HG02642 (cell line): ENCODE results near the gene CCND1.
"Not testable (repeated sequence)": the region's sequence is repeated elsewhere in the genome, so short reads cannot be mapped to it uniquely, and the experiment has no call there.

Source experiments
- ATAC-seq: cut with Tn5 transposase; IDR thresholded peaks from one replicate; pipeline ENCODE4 v1.9.1; 2021; ENCODE audit warnings: mild to moderate bottlenecking; ENCODE audit not compliant: unreplicated experiment, poor library complexity

Gene CCND1

DNA sequence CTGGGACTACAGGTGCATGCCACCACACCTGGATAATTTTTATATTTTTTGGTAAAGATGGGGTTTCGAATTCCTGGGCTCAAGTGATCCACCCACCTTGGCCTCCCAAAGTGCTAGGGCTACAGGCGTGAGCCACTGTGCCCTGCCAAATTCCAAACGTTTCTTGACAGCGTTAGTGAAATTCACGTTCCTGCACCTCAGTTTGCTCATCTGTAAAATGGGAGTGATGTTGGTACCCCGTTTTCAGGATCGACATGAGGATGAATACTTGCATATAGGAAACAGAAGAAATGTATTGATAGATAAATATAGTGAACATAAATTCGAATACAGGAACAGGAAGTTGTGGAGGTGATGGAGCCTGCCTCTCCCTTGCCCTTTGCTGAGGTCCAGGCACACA is 44.4 kb downstream of the CCND1 start:
- ATAC-seq, result no peak

DNA sequence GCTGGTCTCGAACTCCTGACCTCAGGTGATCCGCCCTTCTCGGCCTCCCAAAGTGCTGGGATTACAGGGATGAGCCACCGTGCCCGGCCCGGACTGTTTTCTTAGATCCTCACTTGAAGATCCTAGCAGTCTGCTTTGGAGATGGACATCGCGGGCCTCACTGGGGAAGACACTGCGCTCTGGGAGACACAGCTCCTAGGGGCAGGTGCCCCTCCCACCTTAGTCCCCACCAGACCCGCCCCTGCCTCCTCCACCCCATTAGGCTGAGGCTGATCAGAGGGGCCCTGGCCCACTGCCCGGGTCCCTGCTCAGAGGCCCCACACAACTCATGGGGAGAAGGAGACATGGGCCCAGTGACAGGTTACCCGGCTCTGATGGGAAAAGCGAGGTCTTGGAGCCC is 45.5 kb downstream of the CCND1 start:
- ATAC-seq, result no peak

DNA sequence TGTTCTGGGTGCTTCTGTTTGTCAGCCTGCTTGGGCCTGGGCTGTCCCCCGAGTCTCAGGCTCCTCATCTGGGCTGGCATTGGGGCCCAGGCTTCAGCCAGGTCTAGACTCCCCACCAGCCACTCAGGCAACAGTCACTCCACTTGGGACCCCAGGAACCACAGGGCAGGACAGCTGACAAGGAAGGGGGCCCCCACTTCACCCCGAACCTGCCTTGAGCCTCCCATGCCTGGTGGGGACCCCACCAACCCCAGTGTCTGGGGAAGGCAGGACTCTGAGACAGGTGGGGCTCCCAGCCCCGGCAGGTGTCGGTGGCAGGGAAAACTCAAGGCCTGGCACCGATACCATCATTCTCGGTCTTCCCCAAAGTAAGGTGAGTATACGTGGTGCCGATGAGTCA is 45.9 kb downstream of the CCND1 start:
- no peak for ATAC-seq

DNA sequence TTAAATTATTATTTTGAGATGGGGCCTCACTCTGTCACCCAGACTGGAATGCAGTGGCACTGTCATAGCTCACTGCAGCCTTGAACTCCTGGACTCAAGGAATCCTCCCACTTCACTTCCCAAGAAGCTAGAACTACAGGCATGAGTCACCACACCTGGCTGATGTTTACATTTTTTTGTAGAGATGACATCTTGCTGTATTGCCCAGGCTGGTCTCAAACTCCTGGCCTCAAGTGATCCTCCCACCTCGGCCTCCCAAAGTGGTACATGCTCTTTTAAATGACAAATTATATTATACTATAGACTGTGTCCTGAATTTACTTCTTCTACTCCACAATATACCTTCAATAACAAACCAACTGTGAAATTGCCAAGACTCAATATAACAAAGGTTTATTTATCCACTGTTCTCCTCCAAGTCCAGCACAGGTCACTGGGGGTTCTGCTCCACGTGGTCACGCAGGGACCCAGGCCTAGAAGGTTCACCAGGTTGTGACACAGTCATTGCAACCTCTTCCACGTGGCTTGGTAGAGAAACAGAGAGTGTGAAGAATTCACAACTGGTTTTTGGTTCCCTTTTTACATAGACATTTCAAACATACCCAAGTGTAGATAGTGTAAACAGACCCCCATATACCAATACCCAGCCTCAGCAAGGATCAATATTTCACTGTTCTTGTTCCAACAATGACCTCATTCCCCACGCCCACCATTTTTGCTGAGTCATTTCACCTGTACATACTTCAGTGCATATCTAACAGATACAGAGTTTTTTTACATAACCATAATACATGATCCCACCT is 47.2 kb downstream of the CCND1 start:
- not testable (repeated sequence) for ATAC-seq

DNA sequence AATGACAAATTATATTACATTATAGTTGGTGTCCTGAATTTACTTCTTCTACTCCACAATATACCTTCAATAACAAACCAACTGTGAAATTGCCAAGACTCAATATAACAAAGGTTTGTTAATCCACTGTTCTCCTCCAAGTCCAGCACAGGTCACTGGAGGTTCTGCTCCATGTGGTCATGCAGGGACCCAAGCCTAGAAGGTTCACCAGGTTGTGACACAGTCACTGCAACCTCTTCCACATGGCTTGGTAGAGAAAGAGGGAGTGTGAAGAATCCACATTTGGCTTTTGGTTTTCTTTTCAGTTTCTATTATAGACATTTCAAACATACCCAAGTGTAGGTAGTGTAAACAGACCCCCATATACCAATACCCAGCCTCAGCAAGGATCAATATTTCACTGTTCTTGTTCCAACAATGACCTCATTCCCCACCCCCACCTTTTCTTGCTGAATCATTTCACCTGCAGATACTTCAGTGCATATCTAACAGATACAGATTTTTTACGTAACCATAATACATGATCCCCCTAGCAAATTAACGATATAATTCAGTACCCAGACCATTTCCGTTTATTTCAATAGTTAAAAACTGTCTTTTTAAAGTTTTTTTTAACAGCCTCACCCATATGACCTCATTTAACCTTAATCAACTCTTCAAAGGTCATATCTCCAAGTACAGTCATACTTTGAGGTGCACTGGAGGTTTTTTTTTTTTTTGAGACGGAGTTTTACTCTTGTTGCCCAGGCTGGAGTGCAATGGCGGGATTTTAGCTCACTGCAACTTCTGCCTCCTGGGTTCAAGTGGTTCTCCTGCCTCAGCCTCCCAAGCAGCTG is 48.7 kb downstream of the CCND1 start:
- ATAC-seq, result no peak

DNA sequence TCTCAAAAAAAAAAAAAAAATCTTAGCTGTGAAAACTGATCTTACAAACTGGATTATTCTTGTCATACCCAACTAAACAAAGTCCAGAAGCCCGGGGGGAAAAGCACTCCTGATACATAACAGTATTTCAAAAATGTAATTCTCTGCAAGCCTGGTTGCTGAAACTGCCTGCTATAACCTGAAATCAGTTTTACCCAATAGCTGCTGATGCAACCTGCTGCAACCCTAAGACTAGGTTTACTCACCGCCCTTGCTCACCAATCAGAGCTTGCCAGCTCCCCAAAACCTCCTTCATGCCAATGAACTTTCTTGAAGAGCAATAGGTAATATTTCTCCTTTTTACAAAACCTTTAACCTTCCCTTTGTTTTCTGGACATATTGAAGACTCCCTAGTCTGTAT is 50.5 kb downstream of the CCND1 start:
- no peak for ATAC-seq

DNA sequence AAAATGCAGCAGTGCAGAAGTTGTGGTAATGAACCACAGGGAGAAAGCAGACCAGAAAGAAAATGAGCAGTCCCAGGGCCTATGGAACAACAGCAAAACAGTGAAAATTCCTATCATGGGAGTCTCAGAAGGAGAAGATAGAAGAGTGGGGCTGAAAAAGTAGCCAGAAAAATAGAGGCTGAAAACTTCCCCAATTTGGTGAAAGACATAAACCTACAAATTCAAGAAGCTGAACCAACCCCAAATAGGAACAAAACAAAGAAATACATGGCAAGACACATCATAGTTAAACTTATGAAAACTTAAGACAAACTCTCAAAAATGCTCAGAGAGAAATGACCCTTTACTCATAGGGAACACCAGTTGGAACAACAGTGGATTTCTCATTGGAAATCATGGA is 51.5 kb downstream of the CCND1 start:
- no peak for ATAC-seq

DNA sequence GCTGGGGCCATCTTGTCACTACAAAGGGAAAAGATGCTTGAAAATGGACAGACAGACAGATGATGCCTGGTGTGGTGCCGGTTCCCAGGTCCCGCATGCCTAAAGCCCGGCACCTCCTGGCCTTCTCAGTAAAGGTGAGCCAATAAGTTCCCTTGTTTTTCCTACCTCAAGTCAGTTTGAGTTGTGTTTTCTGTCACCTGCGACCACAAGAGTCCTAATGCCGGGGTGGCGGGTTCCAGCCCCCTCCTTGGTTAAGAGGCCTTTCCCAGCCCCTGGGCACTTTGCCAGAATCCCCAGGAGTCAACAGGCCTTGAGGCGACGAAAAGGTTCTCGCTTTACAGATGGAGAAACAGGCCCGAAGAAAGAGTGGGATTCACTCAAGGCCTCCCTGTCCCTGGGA is 53.8 kb downstream of the CCND1 start:
- ATAC-seq, result no peak

DNA sequence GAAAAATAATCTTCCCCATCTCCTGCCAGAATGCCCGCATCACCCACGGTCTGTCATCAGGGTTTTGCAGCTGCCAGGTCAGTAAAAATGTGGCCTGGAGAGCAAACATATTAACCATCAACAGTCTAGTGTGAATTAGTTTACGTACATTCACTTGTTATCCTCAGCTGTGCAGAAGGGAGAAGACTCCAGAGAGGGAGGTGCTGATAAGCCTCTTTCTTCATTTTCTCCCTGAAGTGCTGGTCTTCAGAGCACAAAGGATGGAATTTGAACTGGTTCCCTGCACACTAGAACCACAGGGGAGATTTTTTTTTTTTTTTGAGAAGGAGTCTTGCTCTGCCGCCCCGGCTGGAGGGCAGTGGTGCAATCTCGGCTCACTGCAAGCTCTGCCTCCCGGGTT is 54.6 kb downstream of the CCND1 start:
- ATAC-seq, result no peak

DNA sequence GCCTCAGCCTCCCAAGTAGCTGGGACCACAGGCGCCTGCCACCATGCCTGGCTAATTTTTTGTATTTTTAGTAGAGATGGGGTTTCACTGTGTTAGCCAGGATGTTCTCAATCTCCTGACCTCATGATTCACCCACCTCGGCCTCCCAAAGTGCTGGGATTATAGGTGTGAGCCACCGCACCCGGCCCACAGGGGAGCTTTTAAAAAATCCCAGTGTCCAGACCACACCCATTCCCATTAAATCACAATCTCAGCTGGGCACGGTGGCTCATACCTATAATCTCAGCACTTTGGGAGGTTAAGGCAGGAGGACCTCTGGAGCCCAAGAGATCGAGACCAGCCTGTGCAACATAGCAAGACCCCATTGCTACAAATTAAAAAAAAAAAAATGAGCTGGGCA is 55.0 kb downstream of the CCND1 start:
- ATAC-seq, result not testable (repeated sequence)

DNA sequence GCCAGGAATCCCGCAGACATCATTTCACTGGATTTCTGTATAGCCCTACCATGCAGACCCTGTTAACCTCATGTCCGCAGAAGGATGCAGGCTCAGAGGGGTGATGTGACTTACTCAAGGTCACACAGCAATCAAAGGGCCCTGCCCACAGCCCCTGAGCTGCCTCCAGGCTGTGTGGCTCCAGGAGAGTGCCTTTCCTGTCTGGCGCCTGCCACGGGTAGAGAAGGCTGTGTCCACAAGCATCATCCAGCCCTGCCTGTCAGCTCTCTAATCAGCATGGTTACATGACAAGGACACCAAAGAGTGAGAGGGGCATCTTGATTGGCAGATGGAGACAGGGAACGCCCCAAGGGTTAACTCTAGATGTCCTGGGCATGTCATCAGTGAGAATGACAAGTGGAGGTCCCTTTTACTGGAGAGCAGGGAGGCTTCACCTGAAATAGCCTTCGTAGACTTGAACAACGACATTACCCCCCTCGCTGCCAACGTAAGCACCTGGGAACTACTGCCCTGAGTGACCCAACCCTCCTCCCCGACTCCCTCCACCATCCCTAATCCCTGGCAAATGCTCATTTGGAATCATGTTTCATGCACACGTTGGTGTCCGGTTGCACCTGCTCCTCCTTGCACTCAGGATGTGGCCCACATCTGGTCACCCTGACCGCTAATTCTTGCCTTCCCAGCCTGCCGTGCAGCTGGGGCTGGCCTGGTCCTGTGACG is 56.0 kb downstream of the CCND1 start:
- no peak for ATAC-seq

DNA sequence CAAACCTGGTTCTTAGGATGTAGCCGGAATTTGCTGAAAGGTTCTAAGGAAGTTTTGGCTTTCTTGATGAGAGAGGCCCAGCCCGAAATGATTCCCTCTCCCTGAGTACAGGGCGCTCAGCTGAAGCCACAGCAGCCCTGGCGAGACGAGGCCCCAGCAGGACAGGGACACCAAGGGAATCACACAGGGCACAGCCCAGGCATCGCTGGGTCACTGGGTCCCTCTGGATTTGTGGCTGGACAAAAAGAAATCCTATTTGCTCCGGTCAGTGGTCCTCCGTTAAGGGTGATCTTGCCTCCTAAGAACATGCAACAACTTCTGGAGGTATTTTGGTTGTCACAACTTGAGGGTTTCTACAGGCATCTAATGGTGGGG is 56.5 kb downstream of the CCND1 start:
- no peak for ATAC-seq

DNA sequence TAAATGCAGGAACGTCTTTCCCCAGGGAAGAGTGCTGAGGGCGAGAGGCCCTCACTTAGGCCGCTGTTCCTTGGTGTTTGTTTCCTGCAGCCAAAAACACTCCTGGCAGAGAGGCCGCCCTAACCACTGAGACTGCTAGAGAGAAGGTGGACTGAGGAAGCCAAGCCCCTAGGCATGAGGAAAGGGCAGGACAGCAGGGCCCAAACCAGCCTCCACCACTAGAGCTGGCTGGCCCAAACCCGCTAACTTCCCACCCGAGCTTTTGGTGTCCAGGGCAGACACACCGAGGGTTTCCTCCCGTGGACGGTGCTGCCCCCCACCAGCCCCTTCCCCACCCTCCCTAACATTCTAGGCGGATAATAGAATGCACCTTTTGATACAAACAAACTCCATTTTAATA is 56.9 kb downstream of the CCND1 start:
- no peak for ATAC-seq

DNA sequence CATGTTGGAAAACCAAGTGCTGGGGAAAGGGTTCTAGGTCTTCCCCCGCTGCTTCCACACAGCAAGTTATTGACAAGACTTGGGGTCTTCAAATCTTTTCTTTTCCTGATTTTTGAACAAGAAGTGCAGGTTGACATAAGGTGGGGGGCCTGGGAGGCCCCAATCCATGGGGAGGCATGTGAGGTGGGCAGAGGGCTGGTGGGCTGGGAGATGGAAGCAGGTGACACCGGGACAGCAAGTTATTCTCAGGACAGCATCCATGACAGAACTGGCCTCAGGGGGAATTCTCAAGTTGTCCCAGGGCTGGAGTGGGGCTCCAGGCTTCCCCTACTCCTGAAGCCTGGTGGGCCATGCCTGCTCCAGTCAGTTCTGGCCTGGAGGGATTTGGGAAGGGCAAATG is 57.4 kb downstream of the CCND1 start:
- no peak for ATAC-seq

DNA sequence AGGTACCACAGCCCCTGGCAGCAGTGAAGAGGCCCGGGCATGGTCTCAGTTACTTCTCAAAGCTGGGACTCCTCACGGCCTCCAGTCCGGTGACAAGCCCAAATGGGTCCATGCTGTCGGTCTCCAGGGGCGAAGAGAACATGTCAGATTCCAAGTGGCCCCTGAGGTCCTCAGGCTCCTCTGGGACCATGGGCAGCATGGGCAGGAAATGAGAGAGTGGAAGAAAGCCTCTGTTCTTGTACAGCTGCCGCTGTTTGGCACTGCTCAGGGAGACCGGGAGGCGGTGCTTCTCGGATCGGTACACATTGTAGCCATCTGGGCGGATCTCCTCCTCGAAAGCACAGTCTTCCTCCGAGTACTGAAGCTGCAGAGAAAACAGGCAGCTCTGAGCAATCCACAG is 58.3 kb downstream of the CCND1 start:
- no peak for ATAC-seq

DNA sequence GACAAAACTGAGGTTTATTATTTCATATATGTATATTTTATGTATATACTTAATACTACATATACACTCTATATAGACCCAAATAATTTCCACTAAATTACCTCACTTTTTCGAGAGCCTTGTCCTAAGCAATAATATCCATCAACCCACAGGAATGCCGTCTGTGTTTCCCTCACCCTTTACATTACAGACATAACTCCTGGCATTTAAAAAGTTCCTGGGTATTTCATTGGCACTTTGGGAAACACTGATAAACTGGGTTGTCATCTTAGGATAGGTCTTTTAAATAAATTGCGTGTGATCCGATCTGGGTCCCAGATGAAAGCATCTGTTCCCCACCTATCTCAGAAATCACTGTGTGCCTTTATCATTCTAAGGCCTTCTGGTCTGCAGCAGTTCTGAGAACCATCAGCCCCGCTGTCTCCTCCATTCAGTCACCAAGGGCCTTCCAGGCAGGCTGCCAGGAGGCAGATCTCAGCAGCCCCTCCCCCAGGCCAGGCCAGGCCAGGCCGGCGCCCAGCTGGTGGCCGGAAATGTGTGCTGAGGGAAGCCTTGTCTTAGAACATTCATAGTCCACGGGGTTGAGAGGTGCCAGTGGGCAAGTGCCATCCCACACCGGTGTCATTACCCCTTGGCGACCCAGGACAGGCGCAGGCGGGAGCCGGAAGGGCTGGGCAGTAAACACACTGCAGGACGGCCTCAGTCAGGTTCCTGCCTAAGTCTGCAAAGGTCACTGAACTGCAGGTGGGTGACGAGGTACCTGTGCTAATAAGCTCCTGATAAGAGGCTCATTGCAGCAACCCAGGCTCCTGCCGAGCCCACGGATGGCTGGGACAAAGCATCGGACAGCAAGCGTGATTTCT is 59.6 kb downstream of the CCND1 start:
- ATAC-seq, result no peak

DNA sequence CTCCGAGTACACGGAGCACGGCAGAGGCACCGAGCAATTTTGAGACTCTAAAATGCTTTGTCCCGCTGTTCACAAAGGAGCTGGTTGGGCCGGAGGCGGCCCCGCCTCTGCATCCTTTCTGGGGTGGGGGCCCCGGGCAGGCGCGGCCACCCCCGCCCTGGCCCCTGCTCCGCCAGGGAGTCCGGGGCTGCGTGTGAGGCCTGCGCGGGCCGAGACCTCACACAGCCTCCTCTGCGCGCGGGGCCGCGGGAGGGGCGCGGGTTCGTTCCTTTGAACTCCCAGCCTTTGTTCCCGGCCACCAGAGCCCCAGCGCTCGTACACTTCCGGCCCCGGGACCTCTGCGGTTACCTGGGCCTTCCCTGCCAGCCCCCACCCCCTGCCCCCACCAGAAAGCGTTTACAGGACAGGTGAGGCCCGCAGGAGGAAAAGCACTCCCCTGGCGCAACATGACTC is 61.3 kb downstream of the CCND1 start:
- no peak for ATAC-seq

DNA sequence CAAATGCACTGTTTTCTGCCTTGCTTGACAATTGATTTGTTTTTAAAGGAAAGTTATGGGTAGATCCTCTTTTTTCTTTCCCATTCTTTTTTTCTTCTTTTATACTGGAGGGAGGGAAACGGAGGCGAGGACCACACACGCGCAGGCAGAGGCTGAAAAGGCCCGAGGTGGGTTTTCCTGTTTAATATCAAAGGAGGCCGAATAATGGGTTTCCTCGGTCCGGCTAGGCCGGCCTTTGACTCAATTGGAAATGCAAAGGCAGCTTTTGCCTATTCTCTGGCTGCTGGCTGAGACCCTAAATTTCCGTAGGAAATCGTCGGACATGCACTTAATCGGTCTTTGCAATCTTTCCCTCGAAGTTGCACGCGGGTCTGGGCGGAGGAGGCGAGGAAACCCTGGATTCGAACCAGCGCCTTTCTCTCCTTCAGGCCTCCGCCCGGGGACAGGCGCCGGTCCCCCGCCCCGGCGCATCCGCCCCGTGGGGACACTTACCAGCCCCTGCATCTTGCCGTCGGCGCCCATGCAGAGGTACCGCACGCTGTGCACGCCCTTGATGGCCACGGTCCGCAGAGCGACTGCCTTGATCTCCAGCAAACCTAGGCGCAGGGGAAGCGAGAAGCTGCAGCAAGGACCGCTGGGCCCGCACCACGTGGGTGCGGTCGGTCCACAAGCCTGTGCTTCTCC is 62.0 kb downstream of the CCND1 start:
- ATAC-seq, result no peak

DNA sequence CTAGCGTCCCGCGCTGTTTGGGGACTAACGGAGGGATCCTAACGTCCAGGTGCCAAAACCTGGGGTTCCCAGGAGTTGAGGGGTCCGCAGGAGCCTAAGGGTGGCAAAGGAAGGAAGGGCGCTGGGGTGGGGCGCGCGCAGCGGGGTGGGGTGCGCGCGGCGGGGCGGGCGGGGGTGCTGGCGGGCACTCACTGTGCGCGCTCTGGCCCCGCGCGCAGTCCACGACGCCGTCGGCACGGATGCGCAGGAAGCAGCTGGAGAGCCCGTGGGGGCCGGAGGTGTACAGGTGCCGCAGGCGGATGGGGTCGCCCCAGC is 62.5 kb downstream of the CCND1 start:
- no peak for ATAC-seq
